SK-N-MC (cell line): Measurements from ENCODE around the gene SH3RF3.

ENCODE experiments used
- EZH2 ChIP-seq: fragments of 200-600 bp; sonication (generic); IDR thresholded peaks from one replicate; pipeline ENCODE4 v1.6.1; 2017; ENCODE audit warnings: antibody characterized with exemption
- POLR2AphosphoS5 ChIP-seq: IDR thresholded peaks from 2 replicates; pipeline ENCODE4 v1.6.1; 2012; ENCODE audit warnings: mild to moderate bottlenecking, low read depth, low read length, borderline replicate concordance

DNA sequence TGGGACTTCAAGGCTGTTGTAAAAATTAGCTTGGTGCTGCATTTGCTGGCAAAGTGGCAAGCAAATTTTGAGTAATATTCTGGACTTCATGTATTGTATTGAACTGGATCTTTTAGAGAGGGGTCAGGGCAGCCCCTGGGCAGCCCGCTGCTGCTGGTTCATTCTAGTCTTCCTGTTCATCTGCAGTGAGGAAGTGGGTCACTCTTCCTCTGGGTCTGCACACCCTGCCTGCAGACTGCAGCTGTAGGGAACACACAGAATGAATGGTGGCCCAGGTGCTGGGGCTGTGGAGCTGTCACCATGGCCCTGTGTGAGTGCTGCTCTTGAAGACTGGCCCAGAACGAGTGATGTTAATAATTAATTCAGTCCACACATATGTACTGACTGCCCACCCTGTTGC lies 9.4 kb downstream of the SH3RF3 start:
- TF ChIP-seq POLR2AphosphoS5 (no peak), EZH2 (no peak)
